ENCODE measurements around the gene ADM2. TPM values are rescaled to one million over a fixed set of nuclear protein-coding genes. Genes with fewer than 3 reads are reported as not detected.

The ADM2 gene
- total RNA-seq, 1 experiment from 2014 or later, result 10.9 TPM

DNA sequence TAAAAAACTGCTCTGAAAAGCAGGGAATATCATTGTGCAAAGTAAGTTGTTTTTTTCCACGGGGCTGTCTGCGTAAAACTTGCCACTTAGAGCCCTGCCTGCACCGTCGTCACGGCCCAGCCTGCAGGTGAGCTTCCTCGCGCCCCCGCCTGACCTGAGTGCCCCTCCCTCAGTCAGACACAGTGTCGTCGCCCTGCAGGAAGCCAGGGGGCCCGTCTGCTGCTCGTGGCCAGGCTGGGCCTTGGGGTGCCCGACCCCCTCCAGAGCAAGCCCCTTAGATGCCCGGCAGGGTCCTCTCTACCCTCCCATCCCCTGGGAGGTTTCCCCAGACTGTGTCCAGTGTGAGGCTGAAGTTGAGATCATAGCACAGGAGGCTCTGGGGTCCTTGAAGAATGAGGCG lies 38.1 kb upstream of the ADM2 start:
- H3K27me3 Mint-ChIP-seq (ENCODE audit: low read depth), result no peaks in the 10 kb centered on the region
- ATAC-seq (no peak), DNase-seq (ENCODE audit: low spot score) (no peak)
- peak overlapping the region; percentile 83 for H3K27ac Mint-ChIP-seq
- H3K4me1 Mint-ChIP-seq, result no peaks in the 10 kb centered on the region
- ChIA-PET CTCF (interaction anchor here (2.1 kb wide), 1 partner anchor 54 kb away, joined by 5 read pairs; no protein-coding TSS in a partner anchor), POLR2A (no interaction called here)
- H3K4me3 Mint-ChIP-seq, result no peak overlapping the region
- H3K36me3 Mint-ChIP-seq, result peaks cover 4% of the 10 kb centered on the region; the same call in 1 of the 2 replicates
- no peaks in the 10 kb centered on the region for H3K9me3 Mint-ChIP-seq
- TF ChIP-seq ZNF423 (CRISPR knock-in tag; IDR thresholded peaks at IDR 0.05), result 0 out of 2 replicates have a peak, but pooled peaks have one; percentile 16
- TF ChIP-seq, protein P1, sequence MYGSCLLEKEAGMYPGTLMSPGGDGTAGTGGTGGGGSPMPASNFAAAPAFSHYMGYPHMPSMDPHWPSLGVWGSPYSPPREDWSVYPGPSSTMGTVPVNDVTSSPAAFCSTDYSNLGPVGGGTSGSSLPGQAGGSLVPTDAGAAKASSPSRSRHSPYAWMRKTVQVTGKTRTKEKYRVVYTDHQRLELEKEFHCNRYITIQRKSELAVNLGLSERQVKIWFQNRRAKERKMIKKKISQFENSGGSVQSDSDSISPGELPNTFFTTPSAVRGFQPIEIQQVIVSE (CRISPR knock-in tag; IDR thresholded peaks at IDR 0.05; ENCODE audit: borderline replicate concordance), result no peak
- TF ChIP-seq, protein P2, sequence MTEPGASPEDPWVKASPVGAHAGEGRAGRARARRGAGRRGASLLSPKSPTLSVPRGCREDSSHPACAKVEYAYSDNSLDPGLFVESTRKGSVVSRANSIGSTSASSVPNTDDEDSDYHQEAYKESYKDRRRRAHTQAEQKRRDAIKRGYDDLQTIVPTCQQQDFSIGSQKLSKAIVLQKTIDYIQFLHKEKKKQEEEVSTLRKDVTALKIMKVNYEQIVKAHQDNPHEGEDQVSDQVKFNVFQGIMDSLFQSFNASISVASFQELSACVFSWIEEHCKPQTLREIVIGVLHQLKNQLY (CRISPR knock-in tag; IDR thresholded peaks at IDR 0.05), result no peak

DNA sequence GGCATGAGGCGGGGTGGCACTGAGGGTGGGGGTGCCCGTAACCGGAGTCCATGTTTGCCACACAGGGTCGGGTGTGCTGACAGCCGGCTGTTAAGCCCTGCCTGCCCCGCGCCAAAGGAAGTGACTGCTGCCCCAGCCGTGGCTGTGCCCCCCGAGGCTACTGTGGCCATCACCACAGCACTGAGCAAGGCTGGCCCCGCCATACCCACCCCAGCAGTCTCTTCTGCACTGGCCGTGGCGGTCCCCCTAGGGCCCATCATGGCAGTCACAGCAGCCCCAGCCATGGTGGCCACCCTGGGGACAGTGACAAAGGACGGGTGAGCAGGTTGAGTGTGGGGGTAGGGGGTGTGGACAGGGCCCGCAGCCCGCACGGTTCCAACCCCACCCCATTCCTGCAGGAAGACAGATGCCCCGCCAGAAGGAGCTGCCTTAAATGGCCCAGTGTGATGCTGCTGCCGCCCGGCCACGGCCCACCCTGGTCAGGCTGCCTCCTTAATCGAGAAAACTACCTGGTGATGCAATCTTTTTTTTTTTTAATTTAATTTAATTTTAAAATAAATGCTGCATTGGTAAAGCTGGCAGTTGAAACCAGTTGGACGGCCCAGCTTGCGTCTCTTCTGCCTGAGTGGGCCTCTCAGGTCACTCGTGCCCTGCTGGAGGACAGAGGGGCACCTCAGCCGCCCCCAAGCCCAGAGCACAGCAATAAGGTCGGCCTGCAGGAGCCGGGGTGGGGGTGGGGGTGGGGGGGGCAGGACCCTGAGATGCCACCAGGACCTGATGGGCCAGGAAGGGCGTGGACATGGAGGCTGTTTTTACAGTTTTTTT lies 37.3 kb upstream of the ADM2 start:
- H3K27me3 Mint-ChIP-seq (ENCODE audit: low read depth), result no peaks in the 10 kb centered on the region
- DNase-seq (ENCODE audit: low spot score) (no peak), ATAC-seq (no peak)
- ChIA-PET POLR2A (no interaction called here), CTCF (interaction anchor here (0.7 to 2.1 kb wide), 7 partner anchors 10 to 774 kb away, joined by 3 to 7 read pairs (median 5); partner anchors contain the start of gene SCO2)
- no peak overlapping the region for H3K4me3 Mint-ChIP-seq
- H3K4me1 Mint-ChIP-seq, result no peaks in the 10 kb centered on the region
- TF ChIP-seq, protein P3, sequence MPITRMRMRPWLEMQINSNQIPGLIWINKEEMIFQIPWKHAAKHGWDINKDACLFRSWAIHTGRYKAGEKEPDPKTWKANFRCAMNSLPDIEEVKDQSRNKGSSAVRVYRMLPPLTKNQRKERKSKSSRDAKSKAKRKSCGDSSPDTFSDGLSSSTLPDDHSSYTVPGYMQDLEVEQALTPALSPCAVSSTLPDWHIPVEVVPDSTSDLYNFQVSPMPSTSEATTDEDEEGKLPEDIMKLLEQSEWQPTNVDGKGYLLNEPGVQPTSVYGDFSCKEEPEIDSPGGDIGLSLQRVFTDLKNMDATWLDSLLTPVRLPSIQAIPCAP (CRISPR knock-in tag; IDR thresholded peaks at IDR 0.05), result no peak
- TF ChIP-seq, protein P4, sequence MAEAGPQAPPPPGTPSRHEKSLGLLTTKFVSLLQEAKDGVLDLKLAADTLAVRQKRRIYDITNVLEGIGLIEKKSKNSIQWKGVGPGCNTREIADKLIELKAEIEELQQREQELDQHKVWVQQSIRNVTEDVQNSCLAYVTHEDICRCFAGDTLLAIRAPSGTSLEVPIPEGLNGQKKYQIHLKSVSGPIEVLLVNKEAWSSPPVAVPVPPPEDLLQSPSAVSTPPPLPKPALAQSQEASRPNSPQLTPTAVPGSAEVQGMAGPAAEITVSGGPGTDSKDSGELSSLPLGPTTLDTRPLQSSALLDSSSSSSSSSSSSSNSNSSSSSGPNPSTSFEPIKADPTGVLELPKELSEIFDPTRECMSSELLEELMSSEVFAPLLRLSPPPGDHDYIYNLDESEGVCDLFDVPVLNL (CRISPR knock-in tag; IDR thresholded peaks at IDR 0.05; ENCODE audit: borderline replicate concordance, low read depth), result no peak
- TF ChIP-seq ZNF416 (CRISPR knock-in tag; IDR thresholded peaks at IDR 0.05), result no peak
- TF ChIP-seq SMAD4 (CRISPR knock-in tag; IDR thresholded peaks at IDR 0.05), result no peak
- TF ChIP-seq, protein P5, sequence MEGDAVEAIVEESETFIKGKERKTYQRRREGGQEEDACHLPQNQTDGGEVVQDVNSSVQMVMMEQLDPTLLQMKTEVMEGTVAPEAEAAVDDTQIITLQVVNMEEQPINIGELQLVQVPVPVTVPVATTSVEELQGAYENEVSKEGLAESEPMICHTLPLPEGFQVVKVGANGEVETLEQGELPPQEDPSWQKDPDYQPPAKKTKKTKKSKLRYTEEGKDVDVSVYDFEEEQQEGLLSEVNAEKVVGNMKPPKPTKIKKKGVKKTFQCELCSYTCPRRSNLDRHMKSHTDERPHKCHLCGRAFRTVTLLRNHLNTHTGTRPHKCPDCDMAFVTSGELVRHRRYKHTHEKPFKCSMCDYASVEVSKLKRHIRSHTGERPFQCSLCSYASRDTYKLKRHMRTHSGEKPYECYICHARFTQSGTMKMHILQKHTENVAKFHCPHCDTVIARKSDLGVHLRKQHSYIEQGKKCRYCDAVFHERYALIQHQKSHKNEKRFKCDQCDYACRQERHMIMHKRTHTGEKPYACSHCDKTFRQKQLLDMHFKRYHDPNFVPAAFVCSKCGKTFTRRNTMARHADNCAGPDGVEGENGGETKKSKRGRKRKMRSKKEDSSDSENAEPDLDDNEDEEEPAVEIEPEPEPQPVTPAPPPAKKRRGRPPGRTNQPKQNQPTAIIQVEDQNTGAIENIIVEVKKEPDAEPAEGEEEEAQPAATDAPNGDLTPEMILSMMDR (IDR thresholded peaks at IDR 0.05), result no peak
- no peak for TF ChIP-seq PRRX2 (CRISPR knock-in tag; IDR thresholded peaks at IDR 0.05)
- TF ChIP-seq FOXJ3 (CRISPR knock-in tag; IDR thresholded peaks at IDR 0.05; ENCODE audit: borderline replicate concordance), result no peak
- TF ChIP-seq, protein P6, sequence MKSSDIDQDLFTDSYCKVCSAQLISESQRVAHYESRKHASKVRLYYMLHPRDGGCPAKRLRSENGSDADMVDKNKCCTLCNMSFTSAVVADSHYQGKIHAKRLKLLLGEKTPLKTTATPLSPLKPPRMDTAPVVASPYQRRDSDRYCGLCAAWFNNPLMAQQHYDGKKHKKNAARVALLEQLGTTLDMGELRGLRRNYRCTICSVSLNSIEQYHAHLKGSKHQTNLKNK (CRISPR knock-in tag; IDR thresholded peaks at IDR 0.05), result no peak
- no peak for TF ChIP-seq ESRRA (CRISPR knock-in tag; IDR thresholded peaks at IDR 0.05; ENCODE audit: borderline replicate concordance)
- no peak for TF ChIP-seq NR3C1 (CRISPR knock-in tag; conservative IDR thresholded peaks at IDR 0.05; ENCODE audit: low read depth)
- no peak for TF ChIP-seq NFATC4 (CRISPR knock-in tag; IDR thresholded peaks at IDR 0.05)
- TF ChIP-seq, protein P7, sequence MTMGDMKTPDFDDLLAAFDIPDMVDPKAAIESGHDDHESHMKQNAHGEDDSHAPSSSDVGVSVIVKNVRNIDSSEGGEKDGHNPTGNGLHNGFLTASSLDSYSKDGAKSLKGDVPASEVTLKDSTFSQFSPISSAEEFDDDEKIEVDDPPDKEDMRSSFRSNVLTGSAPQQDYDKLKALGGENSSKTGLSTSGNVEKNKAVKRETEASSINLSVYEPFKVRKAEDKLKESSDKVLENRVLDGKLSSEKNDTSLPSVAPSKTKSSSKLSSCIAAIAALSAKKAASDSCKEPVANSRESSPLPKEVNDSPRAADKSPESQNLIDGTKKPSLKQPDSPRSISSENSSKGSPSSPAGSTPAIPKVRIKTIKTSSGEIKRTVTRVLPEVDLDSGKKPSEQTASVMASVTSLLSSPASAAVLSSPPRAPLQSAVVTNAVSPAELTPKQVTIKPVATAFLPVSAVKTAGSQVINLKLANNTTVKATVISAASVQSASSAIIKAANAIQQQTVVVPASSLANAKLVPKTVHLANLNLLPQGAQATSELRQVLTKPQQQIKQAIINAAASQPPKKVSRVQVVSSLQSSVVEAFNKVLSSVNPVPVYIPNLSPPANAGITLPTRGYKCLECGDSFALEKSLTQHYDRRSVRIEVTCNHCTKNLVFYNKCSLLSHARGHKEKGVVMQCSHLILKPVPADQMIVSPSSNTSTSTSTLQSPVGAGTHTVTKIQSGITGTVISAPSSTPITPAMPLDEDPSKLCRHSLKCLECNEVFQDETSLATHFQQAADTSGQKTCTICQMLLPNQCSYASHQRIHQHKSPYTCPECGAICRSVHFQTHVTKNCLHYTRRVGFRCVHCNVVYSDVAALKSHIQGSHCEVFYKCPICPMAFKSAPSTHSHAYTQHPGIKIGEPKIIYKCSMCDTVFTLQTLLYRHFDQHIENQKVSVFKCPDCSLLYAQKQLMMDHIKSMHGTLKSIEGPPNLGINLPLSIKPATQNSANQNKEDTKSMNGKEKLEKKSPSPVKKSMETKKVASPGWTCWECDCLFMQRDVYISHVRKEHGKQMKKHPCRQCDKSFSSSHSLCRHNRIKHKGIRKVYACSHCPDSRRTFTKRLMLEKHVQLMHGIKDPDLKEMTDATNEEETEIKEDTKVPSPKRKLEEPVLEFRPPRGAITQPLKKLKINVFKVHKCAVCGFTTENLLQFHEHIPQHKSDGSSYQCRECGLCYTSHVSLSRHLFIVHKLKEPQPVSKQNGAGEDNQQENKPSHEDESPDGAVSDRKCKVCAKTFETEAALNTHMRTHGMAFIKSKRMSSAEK (CRISPR knock-in tag; IDR thresholded peaks at IDR 0.05; ENCODE audit: borderline replicate concordance), result no peak
- TF ChIP-seq, protein P8, sequence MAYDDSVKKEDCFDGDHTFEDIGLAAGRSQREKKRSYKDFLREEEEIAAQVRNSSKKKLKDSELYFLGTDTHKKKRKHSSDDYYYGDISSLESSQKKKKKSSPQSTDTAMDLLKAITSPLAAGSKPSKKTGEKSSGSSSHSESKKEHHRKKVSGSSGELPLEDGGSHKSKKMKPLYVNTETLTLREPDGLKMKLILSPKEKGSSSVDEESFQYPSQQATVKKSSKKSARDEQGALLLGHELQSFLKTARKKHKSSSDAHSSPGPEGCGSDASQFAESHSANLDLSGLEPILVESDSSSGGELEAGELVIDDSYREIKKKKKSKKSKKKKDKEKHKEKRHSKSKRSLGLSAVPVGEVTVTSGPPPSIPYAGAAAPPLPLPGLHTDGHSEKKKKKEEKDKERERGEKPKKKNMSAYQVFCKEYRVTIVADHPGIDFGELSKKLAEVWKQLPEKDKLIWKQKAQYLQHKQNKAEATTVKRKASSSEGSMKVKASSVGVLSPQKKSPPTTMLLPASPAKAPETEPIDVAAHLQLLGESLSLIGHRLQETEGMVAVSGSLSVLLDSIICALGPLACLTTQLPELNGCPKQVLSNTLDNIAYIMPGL (CRISPR knock-in tag; IDR thresholded peaks at IDR 0.05), result no peak
- peaks cover 10% of the 10 kb centered on the region for H3K36me3 Mint-ChIP-seq
- no peaks in the 10 kb centered on the region for H3K9me3 Mint-ChIP-seq
- no peak overlapping the region for H3K27ac Mint-ChIP-seq
